ENCODE results near the gene DTNBP1.

DTNBP1 gene

GRCh38 chr6:15662326-15663129 lies at the start of gene DTNBP1:
DTNBP1 (minus strand) TSS chr6:15663028; CDS start chr6:15662869, 159 bp downstream.
- peak; percentile 5 for DNase-seq (ENCODE audit: low read depth)

GRCh38 chr6:15709651-15710269 lies 46.9 kb upstream of the DTNBP1 start:
- no peak for DNase-seq (ENCODE audit: low read depth)

DNA sequence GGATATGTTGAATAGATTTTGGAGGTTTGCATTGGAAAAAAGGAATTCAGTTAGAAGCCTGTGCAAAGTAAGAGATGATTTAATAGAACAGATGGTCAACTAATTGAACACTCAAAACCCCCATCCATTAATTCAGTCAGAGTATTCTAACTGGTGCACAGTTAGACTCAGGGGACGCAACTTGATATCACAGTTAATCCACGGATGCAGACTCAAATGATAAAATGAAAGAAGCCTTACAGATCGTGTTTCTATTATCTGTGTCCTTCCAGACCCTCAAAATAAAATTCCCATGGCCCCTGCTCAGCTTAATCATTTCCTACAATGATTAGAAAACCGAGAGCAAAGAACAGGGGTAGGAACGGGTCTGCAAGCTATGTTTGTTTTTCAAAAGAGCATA lies 45.4 kb upstream of the DTNBP1 start:
- DNase-seq (ENCODE audit: low read depth): no peak

- DNase-seq (ENCODE audit: low read depth): no peak
Measured at GRCh38 chr6:15705981-15706380, 43.2 kb upstream of the DTNBP1 start.

DNA sequence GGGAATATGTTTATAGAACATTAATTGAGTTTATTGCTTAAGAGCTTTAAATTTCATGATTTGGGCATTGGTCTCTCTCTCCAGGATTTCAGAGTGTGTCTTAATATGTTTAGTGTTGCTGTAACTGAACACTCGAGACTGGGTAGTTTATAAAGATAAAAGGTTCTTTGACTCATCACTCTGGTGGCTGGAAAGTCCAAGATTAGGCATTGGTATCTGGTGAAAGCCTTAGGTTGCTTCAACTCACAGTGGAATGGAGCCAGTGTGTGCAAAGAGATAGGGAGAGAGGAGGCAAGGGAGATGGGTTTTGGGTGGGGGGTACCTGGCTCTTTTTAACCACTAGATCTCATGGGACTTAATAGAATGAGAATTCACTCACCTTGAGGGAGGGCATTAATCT lies 35.6 kb upstream of the DTNBP1 start:
- no peak for DNase-seq (ENCODE audit: low read depth)

GRCh38 chr6:15697895-15698294 lies 35.1 kb upstream of the DTNBP1 start:
- DNase-seq (ENCODE audit: low read depth): no peak

DNA sequence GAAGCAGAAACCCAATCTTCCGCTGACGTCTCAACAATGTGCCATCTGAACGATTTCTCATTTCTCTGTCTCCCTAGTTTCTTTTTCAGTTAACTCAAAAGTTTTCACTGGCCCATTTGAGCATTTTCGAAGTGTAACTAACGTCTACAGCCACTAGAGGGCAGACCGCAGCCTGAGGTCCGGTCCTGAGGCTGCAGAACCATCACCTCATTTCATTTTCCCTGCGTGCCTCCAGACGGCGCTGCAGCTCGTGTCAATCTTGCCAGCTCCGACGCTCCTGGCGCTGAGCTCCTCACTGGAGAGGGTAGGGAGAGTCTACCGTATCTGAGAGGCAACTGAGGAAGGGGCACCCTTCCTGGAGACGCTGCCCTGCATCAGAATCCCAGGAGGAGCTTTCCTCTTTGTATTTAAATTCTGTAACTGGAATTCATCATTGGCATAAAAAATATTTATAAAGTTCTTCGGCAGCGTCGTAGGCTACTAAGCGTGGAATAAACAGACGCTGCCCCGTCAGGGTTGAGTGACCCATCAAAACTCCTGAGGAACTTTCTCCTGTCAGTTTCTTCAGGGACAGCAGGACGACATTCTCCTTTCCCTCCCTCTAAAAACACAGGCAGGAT lies 28.5 kb upstream of the DTNBP1 start:
- DNase-seq (ENCODE audit: low read depth): peak; percentile 51

GRCh38 chr6:15690510-15690909 lies 27.7 kb upstream of the DTNBP1 start:
- DNase-seq (ENCODE audit: low read depth): no peak

GRCh38 chr6:15689586-15690482 lies 27.0 kb upstream of the DTNBP1 start:
- DNase-seq (ENCODE audit: low read depth): no peak

DNA sequence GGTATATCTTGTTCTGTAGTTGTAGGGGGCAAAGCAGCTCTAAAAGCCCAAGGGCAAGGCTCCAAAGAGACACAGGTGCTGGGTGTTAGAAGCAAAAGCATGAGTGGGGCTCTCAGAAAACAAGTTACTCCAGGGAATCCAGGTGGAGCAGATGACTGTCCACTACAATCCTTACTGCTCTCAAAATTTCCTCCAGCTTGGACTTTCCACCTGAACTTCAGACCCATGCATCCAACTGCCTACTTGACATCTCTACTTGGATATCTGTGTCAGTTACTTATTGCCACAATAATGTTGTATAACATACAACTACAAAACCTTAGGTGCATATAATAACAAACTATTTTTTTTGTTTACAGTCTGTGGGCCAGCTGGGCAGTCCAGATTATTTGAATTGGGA lies 22.8 kb upstream of the DTNBP1 start:
- DNase-seq (ENCODE audit: low read depth): no peak

DNA sequence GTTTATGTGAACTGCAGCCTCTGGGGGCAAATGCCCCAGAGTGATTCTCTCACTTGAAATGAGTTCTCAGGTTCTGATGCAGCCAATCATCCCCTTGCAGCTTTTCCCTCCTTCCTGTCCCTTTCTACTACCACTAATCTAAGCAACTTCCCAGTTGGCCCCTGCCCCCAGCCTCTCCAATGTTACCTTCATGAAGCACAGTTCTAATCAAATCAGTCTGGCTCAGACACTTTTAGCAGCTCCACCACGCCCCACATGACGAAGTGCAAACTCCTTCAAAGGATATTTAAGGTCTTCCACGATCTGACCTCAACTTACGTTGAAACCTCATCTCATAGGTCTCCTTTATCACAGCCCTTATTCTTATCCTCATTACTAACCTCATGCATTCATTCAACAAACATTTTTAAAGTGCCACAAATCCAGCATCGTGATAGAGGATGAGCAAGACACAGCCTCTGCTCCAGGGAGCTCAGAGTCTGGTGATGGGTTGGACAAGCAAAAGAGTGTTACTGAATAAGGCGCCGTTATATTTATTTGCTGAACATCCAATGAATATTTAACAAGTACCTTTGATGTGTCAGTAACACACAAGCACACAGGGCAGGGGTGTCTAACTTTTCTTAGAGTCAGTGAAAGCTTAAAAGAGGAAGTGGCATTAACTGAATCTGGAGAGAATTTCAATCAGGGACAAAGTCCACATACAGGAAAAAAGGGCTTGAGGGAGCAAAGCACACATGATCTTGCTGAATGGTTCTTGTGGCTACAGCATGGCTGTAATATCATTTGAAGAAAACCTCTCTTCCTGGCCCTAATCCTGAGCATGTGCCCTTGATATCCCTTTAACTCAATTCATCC lies 20.4 kb upstream of the DTNBP1 start:
- DNase-seq (ENCODE audit: low read depth): no peak

- no peak for DNase-seq (ENCODE audit: low read depth)
Measured at GRCh38 chr6:15681946-15682345, 19.1 kb upstream of the DTNBP1 start.

DNA sequence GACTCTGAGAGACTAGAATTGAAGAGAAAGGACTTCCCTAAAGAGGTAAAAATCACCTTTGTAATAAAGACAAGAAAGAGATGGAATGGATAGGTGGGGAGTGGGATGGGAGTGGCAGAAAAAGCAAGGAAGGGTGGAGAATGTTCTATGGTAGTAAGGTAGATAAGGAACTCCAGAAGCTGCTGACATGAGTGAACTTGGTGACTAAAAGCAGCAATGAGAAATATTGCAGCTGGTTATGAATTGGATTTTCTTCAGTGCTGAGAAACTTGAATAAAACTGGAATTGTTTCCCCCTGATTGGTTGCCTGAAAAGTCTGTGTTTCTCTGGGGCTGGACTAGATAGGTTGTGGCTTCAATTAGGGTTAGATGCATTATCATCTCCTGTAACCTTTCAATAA lies 15.7 kb upstream of the DTNBP1 start:
- DNase-seq (ENCODE audit: low read depth): no peak

DNA sequence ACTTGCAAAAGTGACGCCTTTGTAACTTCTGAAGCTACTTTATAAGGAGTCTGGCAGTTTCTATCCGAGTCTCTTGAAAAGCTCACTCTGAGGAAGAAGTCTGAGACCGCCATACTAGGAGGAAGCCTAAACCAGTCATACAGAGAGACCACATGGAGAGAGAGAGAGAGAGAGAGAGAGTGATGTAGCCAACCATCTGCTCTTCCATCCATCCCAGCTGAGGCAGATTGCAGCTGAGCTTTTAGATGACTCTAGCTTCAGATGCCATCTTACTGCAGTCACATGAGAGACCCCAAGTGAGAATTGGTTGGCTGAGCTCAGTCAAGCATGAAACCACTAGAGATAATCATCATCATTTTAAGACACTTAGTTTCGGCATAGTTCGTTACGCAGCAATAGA lies 15.0 kb upstream of the DTNBP1 start:
- DNase-seq (ENCODE audit: low read depth): no peak

- no peak for DNase-seq (ENCODE audit: low read depth)
Measured at GRCh38 chr6:15675536-15676220, 12.8 kb upstream of the DTNBP1 start.

DNA sequence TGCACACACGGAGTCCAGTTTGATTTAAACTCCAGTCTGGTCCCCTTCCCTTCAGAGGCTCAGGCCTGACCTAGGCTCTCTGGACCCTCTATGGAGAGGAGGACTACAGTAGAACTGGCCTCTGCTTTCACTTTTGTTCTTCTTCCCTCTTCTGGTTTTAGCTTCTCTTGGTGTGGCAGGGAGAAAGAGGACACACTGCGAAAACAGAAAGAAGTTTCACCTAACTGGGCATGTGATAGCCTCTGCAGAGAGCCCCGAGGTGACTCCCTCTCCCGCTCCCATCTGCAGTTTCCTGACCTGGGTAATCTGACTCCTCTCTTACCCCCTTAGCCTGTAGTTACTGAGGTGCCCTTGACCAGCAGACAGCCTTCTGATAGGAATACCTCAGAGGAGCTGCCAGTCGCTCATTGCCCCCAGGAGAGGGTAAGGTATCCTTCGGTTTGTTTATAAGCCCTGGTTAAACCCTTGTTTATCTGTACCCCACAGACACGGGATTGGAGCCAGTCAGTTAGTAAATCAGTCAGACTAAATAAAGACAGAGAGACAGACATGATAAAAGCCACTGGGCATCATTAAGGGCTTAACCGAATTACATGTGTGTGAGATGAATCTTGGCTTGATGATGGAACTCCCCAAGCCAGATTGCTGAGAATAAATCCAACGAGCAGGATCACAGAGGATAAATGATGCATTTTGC lies 12.0 kb upstream of the DTNBP1 start:
- no peak for DNase-seq (ENCODE audit: low read depth)

DNA sequence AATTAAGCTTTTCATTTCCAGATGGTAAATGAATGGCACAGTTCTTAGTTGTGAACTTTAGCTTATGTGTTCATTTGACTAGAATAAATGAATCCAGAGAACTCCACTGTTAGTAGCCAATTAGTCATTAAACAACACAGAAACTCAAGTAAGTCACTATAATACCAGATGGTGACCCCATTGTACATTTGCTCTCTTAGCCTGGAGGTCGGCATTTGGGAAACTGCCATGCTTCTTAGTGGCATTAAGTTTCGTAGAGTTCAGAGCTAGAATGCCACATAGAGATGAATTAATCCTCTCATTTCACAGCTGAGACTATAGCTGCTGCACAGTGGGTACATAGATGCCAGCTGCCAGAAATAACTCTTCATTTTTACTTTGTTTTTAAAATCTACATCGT lies 10.8 kb upstream of the DTNBP1 start:
- DNase-seq (ENCODE audit: low read depth): no peak

GRCh38 chr6:15672818-15673217 lies 10.0 kb upstream of the DTNBP1 start:
- DNase-seq (ENCODE audit: low read depth): no peak

DNA sequence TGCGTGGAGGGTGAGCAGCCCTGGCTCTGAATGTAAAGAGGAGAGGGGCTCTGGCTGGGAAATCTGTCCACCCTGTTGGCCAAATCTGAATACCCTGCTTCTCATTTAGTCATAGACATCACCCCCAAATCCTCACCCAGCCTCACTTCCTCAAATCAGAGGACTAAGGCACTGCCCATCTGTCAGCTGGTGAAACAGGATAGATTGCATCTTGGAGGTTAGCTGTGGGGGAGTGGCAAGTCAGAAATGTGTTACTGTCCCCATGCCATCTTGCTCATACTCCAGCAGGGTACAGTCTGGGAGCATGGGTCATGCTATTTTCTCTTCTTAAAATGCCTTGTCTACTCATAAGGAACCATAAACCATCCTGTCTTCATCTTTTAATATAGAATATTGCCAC lies 9.5 kb upstream of the DTNBP1 start:
- DNase-seq (ENCODE audit: low read depth): no peak

- DNase-seq (ENCODE audit: low read depth): no peak
Measured at GRCh38 chr6:15668918-15669317, 6.1 kb upstream of the DTNBP1 start.

Measured in non-pigmented ciliary epithelial cell (primary cell).